Astrocyte (in vitro differentiated cells and primary cell): ENCODE measurements around the gene TTC34. TPM values are rescaled to one million over a fixed set of nuclear protein-coding genes. Genes with fewer than 3 reads are reported as not detected.
"Not testable (repeated sequence)": the region's sequence is repeated elsewhere in the genome, so short reads cannot be mapped to it uniquely, and the experiment has no call there.

Experiments
- DNase-seq: peaks from one replicate; pipeline ENCODE4 v3.0.0-alpha.2; 2010; ENCODE audit warnings: low read depth
- FAIRE-seq: peaks from 2 replicates; lab custom pipeline; 2011; peaks lifted over from hg19 to GRCh38; lab: Jason Lieb, UNC
- H2AFZ ChIP-seq: 2 replicates; pipeline ENCODE4 v1.6.0; 2012; ENCODE audit warnings: low read depth, low read length, inconsistent platforms
- H3K27ac ChIP-seq: 2 replicates; pipeline ENCODE4 v1.5.1; 2011; ENCODE audit warnings: low read depth, low read length, inconsistent platforms
- H3K27me3 ChIP-seq: 2 replicates; pipeline ENCODE4 v1.6.0; 2011; ENCODE audit warnings: low read length, inconsistent platforms; ENCODE audit not compliant: insufficient read depth
- H3K36me3 ChIP-seq: 2 replicates; pipeline ENCODE4 v1.5.1; 2011; ENCODE audit warnings: low read length, inconsistent platforms; ENCODE audit not compliant: insufficient read depth
- H3K4me1 ChIP-seq: 2 replicates; pipeline ENCODE4 v1.5.1; 2011; ENCODE audit warnings: low read length, inconsistent platforms; ENCODE audit not compliant: insufficient read depth
- H3K4me2 ChIP-seq: 2 replicates; pipeline ENCODE4 v1.6.0; 2012; ENCODE audit warnings: low read length, inconsistent platforms
- H3K4me3 ChIP-seq: 2 replicates; pipeline ENCODE4 v1.5.1; 2011; ENCODE audit warnings: low read depth, mild to moderate bottlenecking, low read length, inconsistent platforms; ENCODE audit not compliant: insufficient read depth
- H3K79me2 ChIP-seq: 2 replicates; pipeline ENCODE4 v1.6.0; 2012; ENCODE audit warnings: mild to moderate bottlenecking, low read length, inconsistent platforms; ENCODE audit not compliant: insufficient read depth
- H3K9ac ChIP-seq: 2 replicates; pipeline ENCODE4 v1.6.0; 2012; ENCODE audit warnings: mild to moderate bottlenecking, low read length, inconsistent platforms
- H3K9me3 ChIP-seq: 2 replicates; pipeline ENCODE4 v1.5.1; 2012; ENCODE audit warnings: low read depth, mild to moderate bottlenecking, low read length, inconsistent platforms; ENCODE audit not compliant: insufficient read depth
- H4K20me1 ChIP-seq: 2 replicates; pipeline ENCODE4 v1.6.0; 2012; ENCODE audit warnings: low read length, inconsistent platforms; ENCODE audit not compliant: insufficient read depth
- H3K27ac Mint-ChIP-seq: one replicate; pipeline ENCODE4 v1.8.0; 2021; ENCODE audit warnings: mild to moderate bottlenecking, mixed read lengths; ENCODE audit not compliant: unreplicated experiment
- H3K27me3 Mint-ChIP-seq: one replicate; pipeline ENCODE4 v1.8.0; 2021; ENCODE audit warnings: low read depth, mixed read lengths; ENCODE audit not compliant: unreplicated experiment
- H3K36me3 Mint-ChIP-seq: one replicate; pipeline ENCODE4 v1.8.0; 2021; ENCODE audit warnings: low read depth, mixed read lengths; ENCODE audit not compliant: unreplicated experiment
- H3K4me1 Mint-ChIP-seq: one replicate; pipeline ENCODE4 v1.8.0; 2021; ENCODE audit warnings: low read depth, mixed read lengths; ENCODE audit not compliant: unreplicated experiment
- H3K4me3 Mint-ChIP-seq: one replicate; pipeline ENCODE4 v1.8.0; 2021; ENCODE audit warnings: mild to moderate bottlenecking, moderate library complexity, mixed read lengths; ENCODE audit not compliant: unreplicated experiment
- H3K9me3 Mint-ChIP-seq: one replicate; pipeline ENCODE4 v1.8.0; 2021; ENCODE audit warnings: mild to moderate bottlenecking, mixed read lengths; ENCODE audit not compliant: unreplicated experiment
- CTCF ChIP-seq: IDR thresholded peaks from 2 replicates; pipeline ENCODE4 v1.5.1; 2011; ENCODE audit warnings: low read depth, mild to moderate bottlenecking, inconsistent platforms, low read length, moderate library complexity; ENCODE audit not compliant: insufficient read depth
- EZH2 ChIP-seq: IDR thresholded peaks from 2 replicates; pipeline ENCODE4 v1.6.1; 2012; ENCODE audit warnings: mild to moderate bottlenecking, low read length, inconsistent platforms; ENCODE audit not compliant: insufficient read depth
- total RNA-seq: library from RNA; stranded (reverse); gene quantifications from 2 replicates; pipeline ENCODE4 v1.2.1, GENCODE V29; 2021

The TTC34 gene
- total RNA-seq, 1 donor from 2014 or later = 0.39 TPM

- Mint-ChIP-seq H3K27ac (no peak overlapping the region), H3K36me3 (no peaks in the 10 kb centered on the region), H3K27me3 (peaks cover 69% of the 10 kb centered on the region), H3K4me1 (no peaks in the 10 kb centered on the region), H3K4me3 (no peak overlapping the region), H3K9me3 (no peaks in the 10 kb centered on the region)
- Histone ChIP-seq H3K79me2 (no peaks in the 10 kb centered on the region), H3K27ac (no peak overlapping the region), H3K4me1 (no peaks in the 10 kb centered on the region), H3K27me3 (peaks cover 18% of the 10 kb centered on the region), H3K4me3 (no peak overlapping the region), H3K9ac (no peak overlapping the region), H2AFZ (no peak overlapping the region), H3K36me3 (no peaks in the 10 kb centered on the region), H4K20me1 (no peaks in the 10 kb centered on the region), H3K4me2 (no peak overlapping the region), H3K9me3 (peaks cover 7% of the 10 kb centered on the region)
- FAIRE-seq (no peak), DNase-seq (no peak)
- TF ChIP-seq EZH2 = peak; percentile 79
- no peak for TF ChIP-seq CTCF
Observed at GRCh38 chr1:2628191-2628932, 173.1 kb downstream of the TTC34 start.

DNA sequence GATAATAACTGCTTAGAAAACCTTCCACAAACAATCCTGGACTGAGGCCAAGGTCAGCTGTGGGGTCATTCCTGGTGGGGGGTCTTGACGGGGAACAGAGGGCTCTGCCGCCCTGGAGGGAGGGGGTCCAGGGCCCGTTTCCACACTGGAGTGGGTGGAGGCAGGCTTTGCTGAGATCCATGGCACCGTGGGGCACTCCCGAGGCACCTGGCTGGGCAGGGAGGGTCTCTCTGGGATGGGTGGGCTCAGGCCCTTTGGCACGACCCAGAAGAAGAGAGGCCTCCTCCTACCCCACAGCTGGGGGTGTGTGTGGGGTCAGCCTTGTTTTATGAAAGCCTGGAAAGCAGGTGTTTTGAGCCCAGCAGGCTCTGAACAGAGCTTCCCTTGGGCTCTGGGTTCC, 173.7 kb downstream of the TTC34 start:
- Mint-ChIP-seq H3K9me3 (no peaks in the 10 kb centered on the region), H3K27ac (no peak overlapping the region), H3K4me1 (no peaks in the 10 kb centered on the region), H3K36me3 (no peaks in the 10 kb centered on the region), H3K4me3 (no peak overlapping the region), H3K27me3 (peaks cover 68% of the 10 kb centered on the region)
- Histone ChIP-seq H3K9me3 (peaks cover 7% of the 10 kb centered on the region), H2AFZ (no peak overlapping the region), H3K9ac (no peak overlapping the region), H3K4me3 (no peak overlapping the region), H3K4me1 (no peaks in the 10 kb centered on the region), H4K20me1 (no peaks in the 10 kb centered on the region), H3K27ac (no peak overlapping the region), H3K4me2 (no peak overlapping the region), H3K79me2 (no peaks in the 10 kb centered on the region), H3K36me3 (no peaks in the 10 kb centered on the region), H3K27me3 (peaks cover 18% of the 10 kb centered on the region)
- DNase-seq = no peak
- FAIRE-seq = no peak
- TF ChIP-seq EZH2 (no peak), CTCF (no peak)

- H3K4me3 ChIP-seq, H3K27ac Mint-ChIP-seq, H3K36me3 Mint-ChIP-seq, H3K9me3 ChIP-seq, H2AFZ ChIP-seq, H3K36me3 ChIP-seq, H3K4me2 ChIP-seq, DNase-seq, H3K4me1 Mint-ChIP-seq, H3K4me1 ChIP-seq, H3K79me2 ChIP-seq, H3K4me3 Mint-ChIP-seq, H4K20me1 ChIP-seq, H3K9me3 Mint-ChIP-seq, FAIRE-seq, H3K9ac ChIP-seq, H3K27ac ChIP-seq: not testable (repeated sequence)
- peaks cover 18% of the 10 kb centered on the region for H3K27me3 ChIP-seq
- H3K27me3 Mint-ChIP-seq = peaks cover 55% of the 10 kb centered on the region
Observed at GRCh38 chr1:2625748-2626147, 175.7 kb downstream of the TTC34 start.
